Subcutaneous abdominal adipose tissue (tissue), 5 donors: ENCODE results near the gene SRM.
"Not testable (repeated sequence)": the region's sequence is repeated elsewhere in the genome, so short reads cannot be mapped to it uniquely, and the experiment has no call there.

Source experiments
- H3K27ac ChIP-seq: one replicate; pipeline ENCODE4 v1.7.0; 2013; ENCODE audit warnings: low read depth, mild to moderate bottlenecking, inconsistent platforms, low read length, moderate library complexity
- H3K27me3 ChIP-seq, 5 donors: one replicate each; pipeline ENCODE4 v1.7.0; 2013; ENCODE audit warnings: low read length in 5 of 5, inconsistent platforms in 1 of 5; ENCODE audit not compliant: control insufficient read depth in 5 of 5, insufficient read depth in 4 of 5
- H3K36me3 ChIP-seq, 5 donors: one replicate each; pipeline ENCODE4 v1.7.0; 2013; ENCODE audit warnings: low read length in 5 of 5; ENCODE audit not compliant: control insufficient read depth in 5 of 5, insufficient read depth in 5 of 5
- H3K4me1 ChIP-seq, 5 donors: one replicate each; pipeline ENCODE4 v1.7.0; 2013; ENCODE audit warnings: low read length in 5 of 5, mild to moderate bottlenecking in 3 of 5, moderate library complexity in 1 of 5; ENCODE audit not compliant: control insufficient read depth in 5 of 5, insufficient read depth in 5 of 5
- H3K4me3 ChIP-seq, 5 donors: one replicate each; pipeline ENCODE4 v1.7.0; 2013; ENCODE audit warnings: low read length in 5 of 5, low read depth in 1 of 5
- H3K9ac ChIP-seq, 5 donors: one replicate each; pipeline ENCODE4 v1.7.0; 2013; ENCODE audit warnings: low read length in 5 of 5, mild to moderate bottlenecking in 4 of 5, moderate library complexity in 3 of 5
- H3K9me3 ChIP-seq, 5 donors: one replicate each; pipeline ENCODE4 v1.7.0; 2013; ENCODE audit warnings: low read length in 5 of 5; ENCODE audit not compliant: control insufficient read depth in 5 of 5
- donor health status: healthy.
- donor health status: healthy.
- donor health status: healthy.
- donor health status: healthy.
- donor health status: healthy.

SRM gene

DNA sequence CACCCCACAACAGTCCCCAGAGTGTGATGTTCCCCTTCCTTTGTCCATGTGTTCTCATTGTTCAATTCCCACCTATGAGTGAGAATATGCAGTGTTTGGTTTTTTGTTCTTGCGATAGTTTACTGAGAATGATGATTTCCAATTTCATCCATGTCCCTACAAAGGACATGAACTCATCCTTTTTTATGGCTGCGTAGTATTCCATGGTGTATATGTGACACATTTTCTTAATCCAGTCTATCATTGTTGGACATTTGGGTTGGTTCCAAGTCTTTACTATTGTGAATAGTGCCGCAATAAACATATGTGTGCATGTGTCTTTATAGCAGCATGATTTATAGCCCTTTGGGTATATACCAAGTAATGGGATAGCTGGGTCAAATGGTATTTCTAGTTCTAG, 24.0 kb upstream of the SRM start:
- H3K9ac ChIP-seq, H3K4me3 ChIP-seq, H3K4me1 ChIP-seq, H3K9me3 ChIP-seq, H3K27me3 ChIP-seq, H3K27ac ChIP-seq: not testable (repeated sequence)
- peaks cover 29 to 62% (median 57%) of the 10 kb centered on the region in 5 donors for H3K36me3 ChIP-seq

DNA sequence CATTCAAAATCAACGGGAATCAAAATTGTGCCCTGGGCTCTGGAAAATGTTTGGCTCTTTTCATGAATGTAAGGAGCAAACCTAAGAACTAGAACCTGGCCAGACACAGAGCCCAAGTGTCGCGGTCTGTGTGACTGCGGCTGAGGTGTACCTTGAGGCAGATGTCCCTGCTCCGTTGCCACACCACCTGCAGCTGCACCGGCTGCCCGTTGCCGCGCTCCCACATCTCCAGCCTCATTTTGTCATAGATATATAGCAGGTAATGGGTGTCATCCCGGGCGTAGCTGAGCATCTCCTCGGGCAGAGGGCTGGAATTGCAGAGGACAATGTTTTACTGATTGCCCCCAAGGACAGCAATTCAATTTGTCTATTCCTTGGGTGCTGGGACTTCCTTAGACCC, 21.1 kb upstream of the SRM start:
- Histone ChIP-seq H3K27me3 (no peaks in the 10 kb centered on the region), H3K4me1 (no peaks in the 10 kb centered on the region), H3K36me3 (peaks cover 13 to 68% (median 62%) of the 10 kb centered on the region in 5 donors), H3K4me3 (no peak overlapping the region), H3K27ac (no peak overlapping the region), H3K9ac (no peak overlapping the region), H3K9me3 (no peaks in the 10 kb centered on the region)

DNA sequence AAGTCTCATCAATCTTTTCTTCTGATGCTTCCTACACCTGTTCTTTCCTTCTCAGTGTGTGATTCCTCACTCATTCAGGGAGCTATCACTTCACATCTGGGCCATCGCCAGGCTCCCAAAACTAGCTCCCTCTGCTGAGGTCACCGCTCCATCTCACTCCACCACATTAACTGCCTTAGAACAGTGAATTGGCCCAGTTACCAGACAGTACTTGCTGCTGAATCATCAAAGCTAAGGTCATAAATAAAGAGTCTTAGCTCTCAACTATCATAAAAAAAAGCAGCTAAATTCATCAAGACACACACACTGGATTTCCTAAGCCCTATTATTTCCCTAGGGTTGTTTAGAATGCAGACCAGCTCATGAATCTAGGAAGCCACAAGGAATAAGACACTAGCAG, 18.8 kb upstream of the SRM start:
- Histone ChIP-seq H3K27ac (no peak overlapping the region), H3K9me3 (no peaks in the 10 kb centered on the region), H3K4me3 (no peak overlapping the region), H3K36me3 (peaks cover 16 to 91% (median 80%) of the 10 kb centered on the region in 5 donors), H3K4me1 (no peaks in the 10 kb centered on the region), H3K27me3 (no peaks in the 10 kb centered on the region), H3K9ac (no peak overlapping the region)

DNA sequence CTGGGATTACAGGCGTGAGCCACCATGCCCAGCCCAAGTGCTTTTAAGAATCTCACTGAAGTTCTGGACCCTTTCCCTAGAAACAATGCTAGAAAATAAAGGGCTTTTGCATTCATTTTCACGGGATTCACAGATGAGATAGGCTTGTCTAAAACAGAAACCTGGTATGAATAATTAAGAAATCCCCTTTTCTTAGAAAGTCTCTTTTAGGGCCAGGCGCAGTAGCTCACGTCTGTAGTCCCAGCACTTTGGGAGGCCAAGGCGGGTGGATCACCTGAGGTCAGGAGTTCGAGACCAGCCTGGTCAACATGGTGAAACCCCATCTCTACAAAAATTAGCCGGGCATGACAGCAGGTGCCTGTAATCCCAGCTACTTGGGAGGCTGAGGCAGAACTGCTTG, 13.6 kb upstream of the SRM start:
- H3K4me1 ChIP-seq, H3K4me3 ChIP-seq, H3K27me3 ChIP-seq, H3K9ac ChIP-seq, H3K9me3 ChIP-seq, H3K27ac ChIP-seq: not testable (repeated sequence)
- peaks cover 10 to 96% (median 89%) of the 10 kb centered on the region in 5 donors for H3K36me3 ChIP-seq

DNA sequence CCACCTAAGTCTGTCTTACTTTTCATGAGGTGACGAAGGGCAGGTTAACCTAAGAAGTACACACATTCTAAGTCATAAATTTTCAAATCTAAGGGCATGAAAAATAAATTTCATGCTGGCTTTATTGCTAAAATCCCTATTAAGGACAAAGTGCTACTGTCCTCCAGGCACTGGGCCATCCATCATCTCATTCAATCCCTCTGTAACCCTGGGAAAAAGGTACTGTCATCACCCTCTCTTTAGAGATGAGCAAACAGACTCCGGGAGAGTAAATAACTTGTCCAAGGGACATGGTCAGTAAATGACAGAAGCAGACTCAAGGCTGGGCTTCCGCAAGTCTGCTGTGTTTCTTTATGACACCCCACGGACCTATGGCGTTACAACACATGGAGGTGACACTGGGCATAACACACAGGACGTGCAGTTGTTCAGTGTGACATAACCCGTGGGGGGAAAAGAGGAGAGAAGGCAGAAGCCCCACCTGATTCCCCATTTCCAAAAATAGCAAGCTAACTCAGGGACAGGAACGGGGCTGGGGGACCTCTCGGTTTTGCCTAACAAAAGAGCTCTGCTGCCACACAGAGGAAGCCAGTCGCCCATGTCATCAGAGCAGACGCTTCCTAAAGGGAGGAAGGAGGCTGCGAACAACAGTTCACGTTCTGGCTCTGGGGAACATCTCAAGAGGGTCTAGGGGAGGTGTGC, 12.5 kb upstream of the SRM start:
- no peaks in the 10 kb centered on the region for H3K27me3 ChIP-seq
- H3K9me3 ChIP-seq = no peaks in the 10 kb centered on the region
- no peak overlapping the region for H3K4me3 ChIP-seq
- H3K4me1 ChIP-seq = no peaks in the 10 kb centered on the region
- no peak overlapping the region for H3K27ac ChIP-seq
- no peak overlapping the region for H3K9ac ChIP-seq
- H3K36me3 ChIP-seq = peaks cover 10 to 98% (median 92%) of the 10 kb centered on the region in 5 donors

DNA sequence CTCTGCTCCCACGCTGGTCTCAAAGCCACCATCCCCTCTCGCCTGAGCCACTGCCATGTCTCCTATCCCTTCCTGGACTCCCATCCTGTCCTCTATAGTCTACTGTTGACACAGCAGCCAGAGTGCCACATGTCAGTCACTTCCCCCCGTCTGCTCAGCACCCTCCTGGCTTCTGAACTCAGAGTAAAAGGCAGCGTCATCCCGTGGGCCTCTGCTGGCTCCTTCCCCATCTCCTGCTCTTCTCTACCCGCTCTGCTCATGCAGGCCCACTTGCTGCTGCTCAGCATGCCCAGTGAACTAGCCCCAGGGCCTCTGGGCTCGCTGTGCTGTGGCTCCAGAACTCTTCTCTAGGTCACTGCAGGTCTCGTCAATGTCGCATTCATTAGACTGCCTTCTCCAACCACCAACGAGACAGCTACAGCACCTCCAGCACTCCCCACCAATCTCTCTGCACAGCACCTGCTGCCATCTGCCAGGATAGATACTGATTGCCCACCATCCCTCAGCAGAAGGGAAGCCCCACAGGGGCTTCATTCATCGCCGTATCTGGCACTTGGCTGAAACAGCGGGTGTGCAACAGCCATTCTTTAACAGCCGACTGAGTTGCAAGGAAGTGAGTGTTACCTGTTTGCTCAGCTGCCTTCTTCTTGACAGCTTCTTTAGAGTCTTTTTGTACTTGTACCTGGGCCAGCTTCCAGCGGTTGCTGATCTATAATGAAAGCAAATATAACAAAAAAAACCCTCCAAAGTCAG, 11.8 kb upstream of the SRM start:
- H3K9ac ChIP-seq = no peak overlapping the region
- no peak overlapping the region for H3K4me3 ChIP-seq
- peaks cover 10 to 95% (median 87%) of the 10 kb centered on the region in 5 donors for H3K36me3 ChIP-seq
- H3K27me3 ChIP-seq = no peaks in the 10 kb centered on the region
- H3K4me1 ChIP-seq = no peaks in the 10 kb centered on the region
- H3K9me3 ChIP-seq = no peaks in the 10 kb centered on the region
- H3K27ac ChIP-seq = no peak overlapping the region

DNA sequence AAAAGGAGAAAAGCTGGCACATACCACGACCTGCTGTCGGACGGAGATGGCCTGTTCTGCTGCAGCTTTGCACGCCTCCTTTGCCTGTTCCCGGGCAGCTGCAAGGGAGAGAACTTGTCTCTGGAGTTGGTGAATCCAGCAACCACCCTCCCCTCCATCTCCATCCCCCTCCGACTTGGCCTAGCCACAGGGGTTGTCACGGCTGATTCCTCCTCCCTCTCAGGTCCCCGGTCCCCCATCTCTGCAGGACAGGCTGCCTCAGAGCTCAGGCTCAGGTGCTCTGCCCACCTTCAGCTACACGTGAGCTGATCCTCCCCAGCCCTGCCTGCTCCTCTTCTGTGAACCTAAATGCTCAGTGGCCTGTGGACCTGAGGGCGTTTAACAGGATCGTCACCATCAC, 11.1 kb upstream of the SRM start:
- no peak overlapping the region for H3K27ac ChIP-seq
- peaks cover 10 to 94% (median 86%) of the 10 kb centered on the region in 5 donors for H3K36me3 ChIP-seq
- no peaks in the 10 kb centered on the region for H3K4me1 ChIP-seq

DNA sequence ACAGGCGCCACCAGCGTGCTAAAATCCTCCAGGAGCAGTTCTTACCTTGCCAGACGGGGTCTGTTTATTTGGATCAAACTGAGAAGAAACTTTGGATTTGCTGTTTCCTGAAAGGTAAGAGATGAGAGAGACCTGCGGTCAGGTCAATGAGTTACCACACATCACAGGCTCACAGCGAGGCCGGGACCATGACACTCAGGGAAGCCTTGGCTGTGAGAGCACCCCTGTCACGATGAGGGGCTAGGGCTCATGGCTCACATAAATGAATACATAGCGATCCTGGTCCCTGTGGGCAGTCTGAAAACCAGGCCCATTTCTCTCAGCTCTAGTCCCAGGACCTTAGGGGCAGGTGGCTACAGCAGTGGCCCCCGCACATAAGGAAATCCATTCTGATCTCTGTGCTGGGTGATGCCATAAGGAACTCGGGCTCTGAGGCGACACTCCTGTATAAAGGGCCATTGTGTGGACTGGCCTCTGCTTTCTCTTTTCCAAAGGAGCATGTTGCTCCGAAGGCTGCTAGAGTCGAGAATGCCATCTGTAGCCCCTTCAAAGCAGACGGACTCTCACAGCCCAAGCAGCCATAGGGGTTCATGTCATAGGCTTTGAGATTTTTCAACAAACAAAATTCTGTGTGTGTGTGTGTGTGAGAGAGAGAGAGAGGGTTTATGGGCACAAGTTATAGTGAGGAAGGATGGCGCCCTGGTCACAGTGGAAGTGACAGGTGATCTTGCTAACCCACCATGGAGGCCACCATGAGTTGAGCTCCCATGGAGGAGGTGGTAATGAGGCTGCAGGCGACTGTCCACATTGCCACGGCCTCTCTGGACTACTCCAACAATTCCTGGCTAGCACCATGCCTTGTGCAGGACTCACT, 9.0 kb upstream of the SRM start:
- Histone ChIP-seq H3K36me3 (peaks cover 9 to 85% (median 80%) of the 10 kb centered on the region in 5 donors), H3K4me3 (no peak overlapping the region), H3K27ac (no peak overlapping the region), H3K9ac (no peak overlapping the region), H3K27me3 (no peaks in the 10 kb centered on the region), H3K4me1 (no peaks in the 10 kb centered on the region), H3K9me3 (peaks cover 0 to 5% (median 0%) of the 10 kb centered on the region in 5 donors)

More for the DNA sequence above, 11.1 kb upstream of the SRM start:
- peak overlapping the region in 1 of 5 donors; percentile 47 for H3K9ac ChIP-seq
- no peak overlapping the region for H3K4me3 ChIP-seq
- no peaks in the 10 kb centered on the region for H3K27me3 ChIP-seq
- no peaks in the 10 kb centered on the region for H3K9me3 ChIP-seq

DNA sequence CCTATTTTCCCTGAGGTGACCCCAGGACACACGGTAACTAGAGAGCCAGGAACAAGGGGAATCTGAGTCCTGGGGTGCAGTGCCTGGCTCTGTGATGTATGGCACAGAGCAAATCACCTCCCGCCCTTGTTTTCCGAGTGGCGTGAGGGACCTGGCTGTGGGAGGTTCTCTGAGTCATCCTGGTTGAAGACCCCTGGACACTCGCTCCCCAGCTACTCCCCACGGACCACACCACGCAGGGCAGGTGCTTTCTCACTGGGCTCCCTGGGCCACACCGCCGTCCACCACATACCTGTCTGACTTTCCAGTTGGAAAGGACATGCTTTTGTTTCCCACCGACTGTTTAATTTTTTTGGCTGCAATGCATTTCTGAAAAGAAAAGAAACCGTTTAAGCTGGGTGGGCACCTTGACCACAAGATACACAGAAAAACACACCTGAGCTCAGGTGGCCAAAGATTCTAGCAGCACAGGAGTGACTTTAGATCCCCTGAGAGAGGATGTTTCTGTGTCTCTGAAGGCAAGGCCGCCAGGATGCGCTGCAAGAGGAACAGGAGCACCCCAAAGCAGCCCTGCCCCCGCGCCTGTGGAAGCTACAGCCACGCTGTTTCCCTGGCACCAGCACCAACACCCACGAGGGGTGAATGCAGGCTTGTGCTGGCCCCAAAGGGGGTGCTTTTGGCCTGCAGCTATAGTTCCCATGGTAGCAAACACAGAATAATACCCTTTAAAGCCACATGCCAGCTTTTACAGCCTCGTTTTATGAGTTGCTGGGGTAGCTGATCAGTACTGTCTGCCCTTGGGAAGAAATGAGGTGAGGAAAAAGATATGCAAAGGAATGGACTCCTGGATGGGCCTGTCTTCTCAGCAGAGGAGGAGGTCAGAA, 8.1 kb upstream of the SRM start:
- Histone ChIP-seq H3K27ac (no peak overlapping the region), H3K9ac (no peak overlapping the region), H3K36me3 (peaks cover 9 to 82% (median 80%) of the 10 kb centered on the region in 5 donors)

More for the DNA sequence above, 8.1 kb upstream of the SRM start:
- Histone ChIP-seq H3K27me3 (no peaks in the 10 kb centered on the region), H3K4me3 (no peak overlapping the region), H3K9me3 (peaks cover 0 to 5% (median 0%) of the 10 kb centered on the region in 5 donors), H3K4me1 (no peaks in the 10 kb centered on the region)
